K562 (cell line): Measurements from ENCODE around the gene TNPO3.

ENCODE experiments used
- BHLHE40 ChIP-seq: IDR thresholded peaks from 2 replicates; pipeline ENCODE4 v1.6.1; 2011; ENCODE audit warnings: low read length, improper control_type of control experiment
- CTCF ChIP-seq, 3 experiments: IDR thresholded peaks in 2 of 3; conservative IDR thresholded peaks in 1 of 3; 2 replicates each; pipeline ENCODE4 v1.5.1; 2011 to 2012; ENCODE audit warnings: low read length in 3 of 3, mild to moderate bottlenecking in 3 of 3, control low read depth in 2 of 3, improper control_type of control experiment in 1 of 3, inconsistent platforms in 1 of 3, low read depth in 1 of 3, mixed read lengths in 1 of 3, moderate library complexity in 1 of 3; ENCODE audit not compliant: insufficient read depth in 2 of 3
- CXXC5 ChIP-seq: fragments of 250-450 bp; sonication (Bioruptor Pico); IDR thresholded peaks from 2 replicates; pipeline ENCODE4 v1.8.0; 2022; ENCODE audit warnings: inconsistent platforms, mild to moderate bottlenecking, moderate library complexity
- FOXM1 ChIP-seq, 2 experiments: fragments of 450-650 bp in 1 of 2; sonication (generic) in 1 of 2; formaldehyde crosslinking in 1 of 2; IDR thresholded peaks; 2 replicates each; pipeline versions ENCODE4 v1.6.1 to v1.9.0; 2017 to 2022; ENCODE audit warnings: low read depth in 2 of 2, mild to moderate bottlenecking in 2 of 2, missing genetic modification reagents in 1 of 2, moderate library complexity in 1 of 2
- MCM2 ChIP-seq: fragments of 450-650 bp; IDR thresholded peaks from 2 replicates; pipeline ENCODE4 v1.6.1; 2017; ENCODE audit warnings: low read depth, mild to moderate bottlenecking
- PML ChIP-seq: IDR thresholded peaks from 2 replicates; pipeline ENCODE4 v1.6.1; 2012; ENCODE audit warnings: low read length, inconsistent platforms
- POLR2A ChIP-seq: fragments of 450-650 bp; conservative IDR thresholded peaks from 2 replicates; pipeline ENCODE4 v1.6.1; 2016
- POLR2AphosphoS2 ChIP-seq: IDR thresholded peaks from 2 replicates; pipeline ENCODE4 v1.6.1; 2012; ENCODE audit warnings: low read length, improper control_type of control experiment
- RAD21 ChIP-seq, 2 experiments: fragments of 250-450 bp in 1 of 2; fragments of 450-650 bp in 1 of 2; sonication (Bioruptor Pico) in 1 of 2; formaldehyde crosslinking in 1 of 2; IDR thresholded peaks in 1 of 2; conservative IDR thresholded peaks in 1 of 2; 2 replicates each; pipeline versions ENCODE4 v1.4.0 to v1.8.0; 2020 to 2022; ENCODE audit warnings: mild to moderate bottlenecking in 2 of 2, moderate library complexity in 1 of 2
- RFX5 ChIP-seq: IDR thresholded peaks from 2 replicates; pipeline ENCODE4 v1.6.1; 2011; ENCODE audit warnings: low read depth, mild to moderate bottlenecking, improper control_type of control experiment, low read length
- SRSF9 ChIP-seq: fragments of 200-400 bp; formaldehyde crosslinking; IDR thresholded peaks from 2 replicates; pipeline ENCODE4 v1.6.1; 2017; ENCODE audit warnings: low read depth, low read length, borderline replicate concordance
- TCF3 ChIP-seq: sonication (generic); formaldehyde crosslinking; IDR thresholded peaks from 2 replicates; pipeline ENCODE4 v1.4.0; 2020; ENCODE audit warnings: mild to moderate bottlenecking, missing genetic modification reagents
- ZBTB7A ChIP-seq: IDR thresholded peaks from 2 replicates; pipeline ENCODE4 v1.6.1; 2011; ENCODE audit warnings: low read depth, mild to moderate bottlenecking, low read length, moderate library complexity, borderline replicate concordance; ENCODE audit not compliant: control insufficient read depth

- TF ChIP-seq FOXM1 (IDR thresholded peaks at IDR 0.05; ENCODE audit: low read depth) (no peak), FOXM1 (CRISPR knock-in tag; IDR thresholded peaks at IDR 0.05; ENCODE audit: low read depth) (no peak), CXXC5 (CRISPR knock-in tag) (no peak), POLR2A (no peak), RAD21 (CRISPR knock-in tag; conservative IDR thresholded peaks at IDR 0.05 in 1 of 2, IDR thresholded peaks at IDR 0.05 in 1 of 2) (no peak), PML (no peak), POLR2AphosphoS2 (no peak), RFX5 (no peak), TCF3 (CRISPR knock-in tag) (no peak), CTCF (IDR thresholded peaks at IDR 0.05 in 2 of 3, conservative IDR thresholded peaks at IDR 0.05 in 1 of 3; ENCODE audit: insufficient read depth in 2 of 3, low read depth in 1 of 3, low read length in 3 of 3) (peak; percentile 32 to 48 (median 39); a peak in 4 of 6 replicates), SRSF9 (no peak), MCM2 (no peak), BHLHE40 (no peak), ZBTB7A (no peak)
These were observed 126.6 kb downstream of the TNPO3 start for GRCh38 chr7:128928159-128928813.
